Activated CD8-positive, alpha-beta memory T cell treated with anti-CD3 and anti-CD28 coated beads, Interleukin-2, amount 50 U/mL, for 1 hour (primary cell): ENCODE measurements around the gene SLIT3.

Experiments
- DNase-seq: peaks from one replicate; pipeline ENCODE4 v3.0.0-alpha.2; 2020; ENCODE audit errors: extremely low read depth

Gene SLIT3

DNA sequence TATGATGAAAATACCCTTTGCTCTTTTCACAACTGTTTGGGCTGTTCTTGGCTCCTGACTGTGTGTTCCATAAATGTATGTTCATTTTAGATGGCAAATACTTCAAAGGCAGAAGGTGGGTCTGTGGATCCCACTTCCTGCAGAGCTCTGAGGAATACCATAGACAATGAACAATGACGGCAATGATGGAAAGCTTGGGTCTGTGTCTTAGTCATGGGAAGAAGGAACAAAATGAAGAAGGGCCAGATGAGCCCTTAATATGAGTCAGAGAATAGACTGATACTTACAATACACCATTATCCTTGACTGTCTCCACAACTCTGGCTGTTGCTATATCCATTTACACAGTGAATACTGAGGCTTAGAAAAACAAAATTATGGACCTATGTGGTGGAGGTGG is 126.0 kb downstream of the SLIT3 start:
- DNase-seq: no peak

DNA sequence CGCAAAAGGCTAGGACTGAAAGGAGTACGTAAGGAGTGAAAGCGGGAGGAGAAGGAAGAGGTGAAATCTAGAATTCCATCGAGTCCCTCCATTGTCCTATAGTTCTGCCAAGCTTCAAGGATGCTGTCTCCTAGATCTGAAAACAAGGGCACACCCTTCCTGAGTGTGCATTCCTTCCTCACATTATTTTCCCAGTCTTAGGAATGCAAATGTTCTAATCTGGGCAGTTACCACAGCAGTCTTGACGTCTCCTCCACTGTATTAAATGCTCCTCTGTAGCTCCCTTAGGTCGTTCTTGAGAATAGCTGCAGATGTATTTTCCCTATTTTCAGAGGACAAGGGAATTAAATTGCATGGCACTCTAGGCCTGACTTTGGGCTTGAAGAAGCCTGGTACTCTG is 127.6 kb downstream of the SLIT3 start:
- no peak for DNase-seq

DNA sequence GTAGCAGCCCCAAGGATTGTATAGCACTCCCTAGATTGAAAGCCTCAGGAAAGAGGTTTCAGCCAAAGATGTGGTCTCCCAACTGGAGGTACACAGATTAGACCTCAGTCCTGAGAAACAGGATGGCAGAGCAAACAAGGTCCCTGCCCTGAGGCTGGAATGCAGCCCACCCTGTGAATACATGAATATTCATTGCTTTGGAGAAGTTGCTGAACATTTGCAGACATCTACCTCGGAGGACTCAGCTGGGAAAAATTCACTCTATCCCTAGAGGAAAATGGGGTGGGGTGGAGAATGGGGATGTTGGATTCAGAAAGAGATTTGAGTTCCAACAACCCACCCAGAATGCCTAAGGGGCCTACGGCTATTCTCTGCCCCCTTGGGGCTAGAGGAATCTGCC is 129.4 kb downstream of the SLIT3 start:
- no peak for DNase-seq

DNA sequence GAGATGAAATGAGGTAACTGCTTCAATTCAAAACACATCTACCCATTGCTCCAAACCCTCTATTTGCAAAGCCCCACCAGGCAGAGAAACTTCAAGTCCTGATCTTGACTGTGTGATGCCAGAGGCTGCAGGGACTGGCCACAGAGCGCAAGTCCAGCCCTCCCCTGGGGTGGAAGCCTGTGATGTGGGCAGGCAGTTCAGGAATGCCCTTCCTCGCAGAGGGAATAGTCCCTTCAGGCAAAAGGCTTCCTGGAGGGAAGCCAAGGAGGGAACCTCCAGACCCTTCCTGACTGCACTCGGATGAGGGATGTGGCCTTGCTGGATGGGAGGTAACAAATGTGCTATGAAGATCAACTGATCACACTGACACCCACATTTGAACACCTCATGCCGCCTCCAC is 131.2 kb downstream of the SLIT3 start:
- DNase-seq: no peak

DNA sequence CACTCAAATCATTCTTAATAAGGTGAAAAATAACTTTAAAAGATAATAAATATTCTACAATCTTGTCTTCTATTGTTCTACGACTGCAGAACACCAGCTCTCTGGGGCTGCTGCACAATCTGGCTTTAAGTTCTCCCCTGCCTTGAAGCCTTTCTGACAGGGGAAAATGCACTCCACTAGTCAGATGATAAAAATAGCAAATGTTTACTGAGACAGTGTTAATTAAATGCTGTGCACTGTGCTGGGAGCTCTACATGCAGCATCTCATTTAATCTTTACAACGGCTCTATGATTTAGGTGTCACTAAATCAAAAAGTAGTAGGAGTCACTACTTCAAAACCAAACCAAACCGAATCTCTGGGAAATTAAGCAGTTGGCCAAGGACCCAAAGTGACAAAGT is 132.7 kb downstream of the SLIT3 start:
- DNase-seq: no peak

DNA sequence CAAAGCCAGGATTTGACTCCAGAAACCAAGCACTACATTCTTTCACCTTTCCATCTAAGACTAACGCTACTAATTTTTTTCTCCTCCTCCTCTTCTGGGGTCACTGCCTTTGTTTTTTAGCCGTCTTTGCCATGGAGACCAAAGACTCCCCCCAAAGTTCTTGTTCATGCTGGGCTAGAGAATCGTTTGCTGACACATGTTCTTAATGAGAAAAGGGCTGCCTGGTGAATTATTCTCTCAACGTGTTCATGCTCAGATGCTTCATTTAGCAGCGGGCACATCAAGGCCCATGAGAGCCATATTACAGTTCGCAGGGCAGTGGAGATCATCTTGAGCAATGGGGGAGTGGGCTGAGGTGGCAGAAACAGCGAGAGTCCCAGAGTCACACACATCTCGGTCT is 134.9 kb downstream of the SLIT3 start:
- no peak for DNase-seq

DNA sequence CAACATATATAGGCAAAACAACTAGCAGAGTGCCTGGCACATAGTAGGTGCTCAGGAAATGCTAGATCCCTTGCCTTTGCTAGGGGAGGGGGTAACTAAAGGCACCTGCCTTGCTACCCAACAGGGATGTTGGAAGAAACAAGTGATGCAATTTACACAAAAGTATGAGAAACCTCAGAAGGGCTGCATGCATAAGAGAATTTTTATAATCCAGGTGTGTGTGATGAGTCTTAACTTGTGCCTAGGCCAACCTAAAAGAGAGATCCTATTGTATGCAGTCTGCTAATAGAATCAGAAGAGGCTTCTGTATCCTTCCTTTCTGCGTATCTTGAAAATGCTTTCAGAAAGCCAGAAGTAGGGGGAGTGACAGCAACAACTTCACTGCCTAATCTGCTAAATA is 135.9 kb downstream of the SLIT3 start:
- DNase-seq: no peak

DNA sequence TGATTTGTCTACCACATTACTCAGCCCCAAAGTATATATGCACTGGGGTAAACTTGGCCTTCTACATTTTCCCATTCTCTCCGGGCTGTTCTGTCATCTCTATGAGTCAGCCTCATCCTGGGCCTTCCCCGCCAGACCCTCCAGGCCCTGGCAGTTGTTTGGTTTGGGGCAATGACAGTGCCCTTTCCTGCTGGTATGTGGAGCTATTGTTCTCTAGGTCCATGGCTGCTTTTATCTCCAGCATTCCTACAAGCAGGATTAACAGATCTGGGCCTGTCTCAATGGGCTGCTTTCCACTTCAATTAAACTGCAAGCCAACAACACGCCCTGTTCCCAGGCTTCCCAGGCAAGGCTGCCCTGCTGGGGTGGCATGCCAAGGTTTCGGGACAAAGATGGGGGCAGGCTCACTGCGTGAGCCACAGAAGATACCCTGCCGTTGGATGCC is 136.4 kb downstream of the SLIT3 start:
- DNase-seq: no peak

DNA sequence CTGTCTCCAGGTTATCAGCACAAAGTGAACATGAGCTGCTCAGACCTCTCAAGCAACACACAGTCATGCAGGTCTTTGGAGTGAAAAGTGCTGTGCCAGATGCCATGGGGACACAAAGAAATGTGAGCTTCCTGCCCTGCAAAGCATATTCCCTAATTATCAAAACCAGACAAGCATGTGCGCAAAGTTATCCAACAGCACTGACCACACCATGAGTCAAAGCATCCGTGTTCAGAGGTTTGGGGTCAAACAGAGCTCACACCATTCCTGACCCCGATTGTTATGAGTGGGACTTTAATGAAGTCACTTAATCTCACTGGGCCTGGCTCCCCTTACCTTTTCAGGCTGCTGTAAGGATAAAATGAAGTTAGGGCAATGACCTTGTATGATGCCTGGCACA is 138.5 kb downstream of the SLIT3 start:
- no peak for DNase-seq

DNA sequence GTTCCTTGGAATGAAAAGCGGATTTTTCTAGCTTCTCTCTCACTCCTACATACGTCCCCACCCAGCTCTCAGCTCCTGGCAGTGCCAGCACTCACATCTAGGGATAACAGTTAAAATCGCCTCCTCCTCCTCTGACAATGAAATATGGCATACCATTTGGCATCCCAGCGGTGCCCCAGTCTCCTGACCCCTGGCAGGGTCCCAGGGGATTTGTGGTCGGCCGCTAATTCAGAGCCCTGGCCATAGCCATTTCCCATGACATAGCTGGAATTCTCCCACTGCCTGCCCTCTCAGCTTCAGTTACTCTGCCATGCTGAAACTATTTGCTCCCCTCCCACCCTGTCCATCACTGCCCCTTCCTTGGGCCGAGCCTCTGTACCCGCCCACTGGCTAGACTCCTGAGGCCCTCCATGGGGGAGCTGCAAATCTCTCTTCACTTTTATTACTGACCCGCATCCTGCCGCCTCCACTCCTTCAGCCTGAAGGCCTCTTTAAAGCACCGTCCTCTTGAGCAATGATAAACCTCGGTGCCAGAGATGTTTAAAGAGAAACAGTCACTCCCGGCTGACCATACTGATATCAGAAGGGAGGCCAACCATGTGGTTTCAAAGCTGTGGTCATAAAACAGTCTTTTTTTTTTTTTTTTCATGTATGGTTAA is 139.8 kb downstream of the SLIT3 start:
- no peak for DNase-seq

DNA sequence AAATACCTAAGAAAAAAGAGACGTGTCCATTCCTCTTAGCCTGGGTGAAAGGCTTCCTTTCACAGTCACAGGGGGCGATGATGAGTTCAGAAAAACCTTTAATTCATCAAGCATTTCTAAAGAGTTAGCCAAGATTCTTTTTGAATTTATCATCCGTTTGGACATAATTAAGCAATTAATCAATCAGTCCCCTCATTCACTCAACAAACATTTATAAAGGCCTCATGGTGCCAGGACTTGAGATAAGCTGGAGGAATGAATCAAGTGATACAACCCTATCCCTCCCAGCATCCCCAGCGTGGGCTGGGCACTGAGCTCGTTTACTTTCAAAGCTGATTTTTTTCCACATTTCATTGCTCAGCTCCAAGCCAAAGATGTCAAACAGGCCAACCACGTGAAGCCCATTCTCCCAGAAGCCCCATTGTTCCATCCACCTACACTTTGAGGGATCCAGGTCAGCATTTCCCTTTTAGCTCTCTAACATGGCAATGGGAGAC is 140.5 kb downstream of the SLIT3 start:
- DNase-seq: no peak

DNA sequence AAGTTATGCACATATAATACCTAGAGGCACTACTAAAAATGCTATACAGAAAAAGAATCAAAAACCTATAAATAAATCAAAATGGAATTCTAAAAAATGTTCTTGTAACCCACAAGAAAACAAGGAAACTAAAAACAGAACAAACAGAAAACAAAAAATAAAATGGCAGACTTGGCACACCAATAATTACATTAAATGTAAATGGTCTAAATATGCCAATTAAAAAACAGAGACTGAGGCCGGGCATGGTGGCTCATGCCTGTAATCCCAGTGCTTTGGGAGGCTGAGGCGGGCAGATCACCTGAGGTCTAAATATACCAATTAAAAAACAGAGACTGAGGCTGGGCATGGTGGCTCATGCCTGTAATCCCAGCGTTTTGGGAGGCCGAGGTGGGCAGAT is 142.2 kb downstream of the SLIT3 start:
- DNase-seq: no peak

DNA sequence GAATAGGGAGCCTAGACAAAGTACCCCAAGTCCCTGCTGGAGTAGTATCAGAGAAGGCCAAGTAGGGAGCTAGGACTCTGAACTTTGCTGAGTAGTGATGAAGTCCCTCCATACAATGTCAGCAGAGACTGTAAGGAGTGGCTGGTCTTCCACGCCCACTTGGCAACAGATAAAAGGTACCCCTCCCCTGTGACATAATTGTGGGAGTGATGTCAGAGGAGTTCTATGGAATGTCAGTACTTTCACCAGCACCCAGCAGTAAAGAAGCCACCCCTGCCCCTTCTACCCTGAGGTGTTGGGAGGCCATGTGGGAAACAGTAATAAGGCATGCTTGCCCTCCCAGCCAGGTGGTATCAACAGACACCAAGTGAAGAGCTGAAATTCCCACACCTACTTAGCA is 143.9 kb downstream of the SLIT3 start:
- no peak for DNase-seq

DNA sequence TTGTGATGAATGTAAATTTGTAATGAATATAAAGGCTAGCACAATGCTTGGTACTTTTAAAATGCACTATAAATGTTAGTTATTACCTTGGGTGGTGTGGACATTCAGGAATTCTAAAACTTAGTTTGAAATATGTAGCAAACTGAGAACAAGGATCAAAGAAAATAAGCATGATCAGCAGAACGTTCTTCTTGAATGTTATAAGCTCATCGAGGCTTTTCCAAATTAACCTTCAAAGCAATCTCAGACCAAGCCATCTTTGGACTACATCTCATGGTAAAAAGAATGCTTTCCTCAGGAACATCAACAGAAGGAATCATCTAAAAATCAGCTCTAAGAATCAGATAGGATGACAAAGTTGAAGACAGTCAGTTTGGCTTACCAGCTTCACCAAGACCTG is 146.3 kb downstream of the SLIT3 start:
- DNase-seq: no peak

DNA sequence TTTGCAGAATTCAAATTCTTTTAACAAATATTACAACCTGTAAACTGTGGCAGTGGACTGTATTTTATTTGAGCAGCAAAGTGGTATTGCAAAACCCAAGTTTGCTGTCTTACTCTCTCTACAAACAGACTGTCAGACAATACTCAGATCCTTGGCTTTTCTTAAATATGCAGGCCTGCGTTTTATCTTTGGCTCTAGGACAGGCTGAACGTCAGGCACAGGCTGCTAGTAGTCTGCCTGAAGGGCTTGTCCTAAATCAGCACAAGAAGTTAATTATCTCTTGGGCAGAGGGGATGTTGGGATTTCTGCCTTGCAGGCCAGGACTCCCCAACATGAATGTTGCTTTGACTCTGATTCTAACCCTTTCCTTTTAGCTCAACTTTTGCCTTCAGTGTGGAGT is 147.5 kb downstream of the SLIT3 start:
- no peak for DNase-seq

DNA sequence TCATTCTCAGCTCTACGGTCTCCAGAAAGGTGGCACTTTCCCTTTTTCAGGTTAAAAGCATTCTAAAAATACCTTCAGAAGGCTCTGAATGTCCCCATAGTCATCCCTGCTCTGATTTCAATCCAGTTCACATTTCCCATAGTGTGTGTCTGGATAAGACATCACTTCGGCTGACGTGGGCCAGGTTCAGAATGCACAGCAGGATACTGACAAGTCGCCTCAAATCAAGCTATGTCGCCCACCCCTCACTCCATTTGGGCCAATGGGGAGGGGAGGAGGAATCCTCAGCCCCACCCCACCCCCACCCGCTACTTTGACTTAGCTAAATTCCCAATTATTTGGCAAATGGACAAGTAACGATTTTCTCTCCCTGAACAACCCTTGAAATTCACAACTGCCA is 148.0 kb downstream of the SLIT3 start:
- no peak for DNase-seq

DNA sequence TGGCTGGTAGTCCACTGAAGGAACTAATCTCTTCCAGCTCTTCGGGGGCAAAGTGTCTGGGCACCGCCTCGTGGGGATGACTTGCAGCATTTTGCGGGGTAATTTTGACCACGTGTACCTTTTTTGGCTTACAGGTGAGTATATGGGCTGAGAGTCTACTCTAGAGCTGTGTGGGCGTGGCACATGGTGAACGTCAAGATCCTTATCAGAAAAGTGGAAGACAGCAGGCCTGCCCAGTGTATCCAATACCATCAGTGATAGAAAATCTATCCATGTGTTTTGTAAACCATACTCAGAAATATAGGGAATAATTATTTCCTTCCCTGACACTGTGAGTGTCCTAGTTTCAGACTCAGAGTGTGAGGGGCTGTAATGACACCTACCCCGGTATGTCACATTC is 148.5 kb downstream of the SLIT3 start:
- DNase-seq: no peak

DNA sequence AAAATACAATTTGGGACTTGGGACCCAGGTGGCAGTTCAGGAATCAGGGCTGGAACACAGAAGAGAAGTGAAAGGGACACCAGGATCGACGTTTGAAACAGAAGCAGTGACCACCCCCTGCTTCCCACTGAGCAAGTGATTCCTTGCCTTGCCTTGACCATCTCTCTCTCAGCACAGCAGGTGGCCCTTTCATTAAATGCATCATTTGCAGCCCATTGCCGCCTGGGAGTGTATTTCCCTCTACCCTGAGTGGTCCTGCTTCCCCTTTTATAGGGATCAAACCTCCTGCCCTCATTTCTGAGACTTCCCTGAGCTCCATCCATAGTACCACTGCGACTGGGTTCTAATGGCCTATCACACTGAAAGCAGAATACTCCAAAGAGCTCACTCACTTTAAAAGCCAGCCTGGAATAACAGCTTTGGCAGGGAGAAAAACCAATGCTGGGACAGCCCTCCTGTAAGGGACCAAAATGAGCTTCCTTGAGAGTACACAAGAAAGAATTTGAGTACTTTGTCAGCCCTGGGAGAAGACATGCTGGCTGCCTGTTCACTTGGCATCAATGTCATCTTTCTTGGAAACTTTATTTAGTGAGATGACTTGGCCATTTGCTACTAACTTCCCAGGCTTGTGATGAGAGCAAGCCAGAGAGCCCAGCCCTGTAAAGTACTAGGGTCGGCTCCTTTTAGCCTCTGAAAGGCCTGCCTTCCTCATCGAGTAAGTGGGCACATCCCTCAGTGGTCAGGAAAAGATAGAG is 149.7 kb downstream of the SLIT3 start:
- DNase-seq: no peak

DNA sequence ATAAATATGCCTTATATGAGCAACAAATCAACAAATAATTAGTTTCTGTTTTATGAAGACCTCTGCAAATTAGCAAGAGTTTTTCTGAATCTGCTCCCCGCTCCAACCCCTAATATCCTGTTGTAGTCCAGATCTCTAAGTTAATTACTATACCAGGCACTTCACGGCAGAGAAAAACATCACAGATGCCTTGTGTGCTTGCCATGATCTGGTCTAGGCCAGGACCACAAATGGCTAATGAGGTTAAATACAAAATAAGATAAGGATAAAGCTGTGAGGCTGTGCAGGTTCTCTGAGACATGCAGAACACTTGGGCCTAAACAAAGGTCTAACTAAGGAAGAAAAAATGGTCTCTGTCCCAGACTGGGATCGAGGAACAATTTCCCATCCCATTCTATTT is 150.8 kb downstream of the SLIT3 start:
- DNase-seq: no peak

DNA sequence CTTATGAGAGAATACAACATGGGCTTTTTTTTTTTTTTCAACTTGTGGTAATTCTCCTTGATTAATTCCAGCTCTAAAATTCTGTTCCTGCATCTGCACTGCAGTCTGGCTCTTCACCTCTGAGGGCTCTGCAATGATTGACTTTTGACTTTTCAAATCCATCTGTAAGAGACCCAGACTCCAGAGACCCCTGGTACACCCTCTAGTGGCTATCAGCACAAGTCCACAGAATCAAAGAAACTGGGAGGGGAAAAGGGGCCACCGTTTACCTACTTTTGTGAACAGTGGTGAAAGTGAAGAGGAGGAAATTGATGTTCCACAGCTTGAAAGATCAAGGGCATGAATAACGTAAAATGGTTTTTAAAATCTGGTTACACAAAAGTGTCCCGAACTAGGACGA is 151.6 kb downstream of the SLIT3 start:
- no peak for DNase-seq

DNA sequence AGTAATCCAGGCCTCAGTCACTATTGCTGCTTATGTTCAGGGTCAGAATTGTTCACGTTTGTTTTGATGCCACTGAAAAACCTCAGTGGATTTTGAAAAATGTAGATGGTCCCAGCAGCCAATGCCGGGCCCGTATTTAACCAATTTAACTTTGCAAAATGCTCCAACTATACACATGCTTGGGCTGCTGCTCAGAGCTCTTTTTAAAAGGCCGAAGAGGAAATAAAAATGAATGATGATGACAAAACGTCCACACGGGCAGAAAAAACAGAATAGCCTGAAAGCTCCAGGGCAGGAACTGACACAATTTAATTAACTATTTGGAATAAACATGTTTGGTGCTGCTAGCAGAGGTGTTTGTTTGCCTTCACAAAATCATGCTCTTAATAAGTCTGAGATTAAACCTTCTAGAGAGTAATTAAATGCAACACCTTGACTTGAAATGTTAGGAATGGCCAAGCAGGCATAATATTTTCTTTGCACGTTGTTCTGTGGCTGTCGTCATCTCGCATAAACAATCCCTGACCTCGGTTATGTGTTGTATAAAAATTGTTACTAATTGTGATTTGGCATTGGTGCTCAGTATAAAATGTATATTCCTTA is 152.7 kb downstream of the SLIT3 start:
- DNase-seq: no peak

DNA sequence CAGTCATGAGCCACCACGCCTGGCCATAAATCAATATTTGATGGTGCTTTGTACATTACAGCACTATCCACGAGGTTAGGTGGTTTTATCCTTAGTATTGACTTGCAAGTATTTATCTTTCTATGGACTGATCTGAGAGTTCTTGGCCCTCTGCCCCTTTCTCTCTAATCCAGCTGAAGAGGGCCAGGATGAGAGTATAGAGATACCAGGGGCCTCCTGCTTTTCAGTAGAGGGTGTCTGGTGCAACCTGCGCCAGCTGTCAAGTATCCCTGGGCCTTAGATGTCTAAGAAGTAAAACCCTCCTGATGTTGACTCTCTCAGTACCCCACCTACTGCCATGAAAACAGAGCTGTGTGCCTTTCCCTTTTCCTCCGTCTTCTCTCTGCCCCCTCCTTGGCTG is 153.4 kb downstream of the SLIT3 start:
- no peak for DNase-seq

DNA sequence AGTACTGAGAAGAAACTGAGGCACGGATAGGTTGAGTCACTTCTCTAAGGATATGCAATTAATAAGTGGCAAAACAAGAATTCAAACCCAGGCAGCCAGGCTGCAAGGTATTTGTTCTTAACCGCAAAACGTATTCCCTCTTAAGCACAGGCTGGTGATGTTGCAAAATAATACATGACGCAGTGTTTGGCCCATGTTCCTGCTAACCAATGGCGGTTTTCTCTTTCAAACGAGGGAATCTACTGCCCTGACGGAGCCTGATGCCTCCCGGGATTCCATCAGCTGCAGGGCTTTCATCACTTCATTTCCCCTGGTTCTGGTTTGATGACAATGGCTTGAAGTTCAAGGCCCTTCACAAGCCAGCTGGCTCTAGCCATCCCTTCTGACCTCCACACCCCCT is 154.8 kb downstream of the SLIT3 start:
- no peak for DNase-seq
